Panc1 (cell line): ENCODE results near the gene DUS1L.

ENCODE experiments used
- POLR2AphosphoS5 ChIP-seq: IDR thresholded peaks from 2 replicates; pipeline ENCODE4 v1.6.1; 2012; ENCODE audit warnings: mild to moderate bottlenecking, low read depth, low read length, moderate library complexity
- SIN3A ChIP-seq: IDR thresholded peaks from 2 replicates; pipeline ENCODE4 v1.6.1; 2012; ENCODE audit warnings: low read depth, mild to moderate bottlenecking, low read length, moderate library complexity, borderline replicate concordance; ENCODE audit not compliant: insufficient read depth
- TCF7L2 ChIP-seq: IDR thresholded peaks from 2 replicates; pipeline ENCODE4 v1.6.1; 2011; ENCODE audit warnings: mild to moderate bottlenecking, low read depth, low read length, inconsistent platforms
- TF ChIP-seq, protein P1 (sequence below): fragments of 450-650 bp; IDR thresholded peaks from 2 replicates; pipeline ENCODE4 v1.5.1; 2017; ENCODE audit warnings: mild to moderate bottlenecking
- TF ChIP-seq, protein P2 (sequence below), 2 experiments: IDR thresholded peaks; 2 replicates each; pipeline ENCODE4 v1.6.1; 2011 to 2012; ENCODE audit warnings: low read depth in 2 of 2, control low read depth in 1 of 2, low read length in 1 of 2, mild to moderate bottlenecking in 1 of 2, moderate library complexity in 1 of 2; ENCODE audit not compliant: insufficient read depth in 1 of 2

- no peak for TF ChIP-seq POLR2AphosphoS5
- TF ChIP-seq, protein P1, sequence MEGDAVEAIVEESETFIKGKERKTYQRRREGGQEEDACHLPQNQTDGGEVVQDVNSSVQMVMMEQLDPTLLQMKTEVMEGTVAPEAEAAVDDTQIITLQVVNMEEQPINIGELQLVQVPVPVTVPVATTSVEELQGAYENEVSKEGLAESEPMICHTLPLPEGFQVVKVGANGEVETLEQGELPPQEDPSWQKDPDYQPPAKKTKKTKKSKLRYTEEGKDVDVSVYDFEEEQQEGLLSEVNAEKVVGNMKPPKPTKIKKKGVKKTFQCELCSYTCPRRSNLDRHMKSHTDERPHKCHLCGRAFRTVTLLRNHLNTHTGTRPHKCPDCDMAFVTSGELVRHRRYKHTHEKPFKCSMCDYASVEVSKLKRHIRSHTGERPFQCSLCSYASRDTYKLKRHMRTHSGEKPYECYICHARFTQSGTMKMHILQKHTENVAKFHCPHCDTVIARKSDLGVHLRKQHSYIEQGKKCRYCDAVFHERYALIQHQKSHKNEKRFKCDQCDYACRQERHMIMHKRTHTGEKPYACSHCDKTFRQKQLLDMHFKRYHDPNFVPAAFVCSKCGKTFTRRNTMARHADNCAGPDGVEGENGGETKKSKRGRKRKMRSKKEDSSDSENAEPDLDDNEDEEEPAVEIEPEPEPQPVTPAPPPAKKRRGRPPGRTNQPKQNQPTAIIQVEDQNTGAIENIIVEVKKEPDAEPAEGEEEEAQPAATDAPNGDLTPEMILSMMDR: no peak
- no peak for TF ChIP-seq TCF7L2
- TF ChIP-seq, protein P2, sequence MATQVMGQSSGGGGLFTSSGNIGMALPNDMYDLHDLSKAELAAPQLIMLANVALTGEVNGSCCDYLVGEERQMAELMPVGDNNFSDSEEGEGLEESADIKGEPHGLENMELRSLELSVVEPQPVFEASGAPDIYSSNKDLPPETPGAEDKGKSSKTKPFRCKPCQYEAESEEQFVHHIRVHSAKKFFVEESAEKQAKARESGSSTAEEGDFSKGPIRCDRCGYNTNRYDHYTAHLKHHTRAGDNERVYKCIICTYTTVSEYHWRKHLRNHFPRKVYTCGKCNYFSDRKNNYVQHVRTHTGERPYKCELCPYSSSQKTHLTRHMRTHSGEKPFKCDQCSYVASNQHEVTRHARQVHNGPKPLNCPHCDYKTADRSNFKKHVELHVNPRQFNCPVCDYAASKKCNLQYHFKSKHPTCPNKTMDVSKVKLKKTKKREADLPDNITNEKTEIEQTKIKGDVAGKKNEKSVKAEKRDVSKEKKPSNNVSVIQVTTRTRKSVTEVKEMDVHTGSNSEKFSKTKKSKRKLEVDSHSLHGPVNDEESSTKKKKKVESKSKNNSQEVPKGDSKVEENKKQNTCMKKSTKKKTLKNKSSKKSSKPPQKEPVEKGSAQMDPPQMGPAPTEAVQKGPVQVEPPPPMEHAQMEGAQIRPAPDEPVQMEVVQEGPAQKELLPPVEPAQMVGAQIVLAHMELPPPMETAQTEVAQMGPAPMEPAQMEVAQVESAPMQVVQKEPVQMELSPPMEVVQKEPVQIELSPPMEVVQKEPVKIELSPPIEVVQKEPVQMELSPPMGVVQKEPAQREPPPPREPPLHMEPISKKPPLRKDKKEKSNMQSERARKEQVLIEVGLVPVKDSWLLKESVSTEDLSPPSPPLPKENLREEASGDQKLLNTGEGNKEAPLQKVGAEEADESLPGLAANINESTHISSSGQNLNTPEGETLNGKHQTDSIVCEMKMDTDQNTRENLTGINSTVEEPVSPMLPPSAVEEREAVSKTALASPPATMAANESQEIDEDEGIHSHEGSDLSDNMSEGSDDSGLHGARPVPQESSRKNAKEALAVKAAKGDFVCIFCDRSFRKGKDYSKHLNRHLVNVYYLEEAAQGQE (IDR thresholded peaks at IDR 0.05; ENCODE audit: insufficient read depth in 1 of 2, low read depth in 2 of 2, low read length in 1 of 2): no peak
- no peak for TF ChIP-seq SIN3A
Measured at GRCh38 chr17:82104797-82105416, 39.3 kb upstream of the DUS1L start.
